ENCODE results near the gene TXN2. TPM values are rescaled to one million over a fixed set of nuclear protein-coding genes. Genes with fewer than 3 reads are reported as not detected.
A peak's percentile ranks its signal among the peaks of the same experiment; 100 is the strongest.

Gene TXN2
- total and polyA plus RNA-seq, 2 of the 4 experiments (the other 2 are of a cell fraction): 49.6 to 166 TPM

DNA sequence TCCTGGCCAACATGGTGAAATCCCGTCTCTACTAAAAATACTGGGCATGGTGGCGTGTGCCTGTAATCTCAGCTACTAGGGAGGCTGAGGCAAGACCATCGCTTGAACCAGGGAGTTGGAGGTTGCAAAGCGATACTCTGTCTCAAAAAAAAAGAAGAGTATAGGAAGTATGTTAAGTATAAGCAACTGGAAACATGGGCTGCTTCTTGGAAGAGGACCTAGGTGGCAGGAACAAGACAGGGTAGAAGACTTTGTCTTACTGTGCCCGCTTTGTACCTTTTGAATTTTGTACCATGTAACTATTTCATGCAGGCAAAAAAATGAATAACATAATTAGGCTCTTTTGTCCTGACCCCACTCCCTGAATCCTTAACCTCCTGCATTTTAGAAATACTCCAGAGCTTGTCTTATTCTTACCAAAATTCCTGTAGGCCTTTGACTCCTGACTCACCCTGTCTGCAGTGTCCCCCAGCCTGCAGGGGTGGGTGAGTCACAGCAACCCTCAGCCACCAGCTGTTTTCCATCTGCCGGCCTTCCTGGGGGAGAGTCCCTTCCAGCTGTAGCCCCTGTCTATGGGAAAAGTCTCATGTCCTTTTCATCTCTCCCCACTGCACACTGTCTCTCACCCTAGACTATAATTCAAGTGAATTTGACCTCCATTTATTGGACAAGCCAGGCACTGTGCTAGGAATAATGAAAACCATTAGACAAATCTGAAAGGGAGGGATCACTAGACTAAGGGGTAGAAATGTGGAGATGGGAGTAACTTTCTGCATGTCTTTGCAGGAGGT lies 41.8 kb downstream of the TXN2 start (continued):
- peak; percentile 78 for TF ChIP-seq RCOR1 (IDR thresholded peaks at IDR 0.05; ENCODE audit: insufficient replicate concordance, low read length)
- peak; percentile 100 for TF ChIP-seq FOS (IDR thresholded peaks at IDR 0.05; ENCODE audit: low read depth, low read length)

- ChIA-PET CTCF (no interaction called here), POLR2A (ENCODE audit: unreplicated experiment) (no interaction called here)
- no peak overlapping the region for H3K23ac ChIP-seq (ENCODE audit: low read depth, low read length)
- no peak overlapping the region for H3K56ac ChIP-seq (ENCODE audit: extremely low read depth, insufficient read depth, low read length)
- peaks cover 6% of the 10 kb centered on the region for H3K9me1 ChIP-seq (ENCODE audit: insufficient read depth, low read length)
- no peak overlapping the region for H3K27ac ChIP-seq (ENCODE audit: insufficient read depth, low read length)
- 87% methylated on average over 5 of the region's 16 CpGs; no CpG with 5 or more reads in 1 of the 2 experiments for WGBS, 2 experiments (ENCODE audit: extremely low coverage in 2 of 2, insufficient read length in 1 of 2)
- H4K20me1 ChIP-seq (ENCODE audit: insufficient read depth, low read length): no peaks in the 10 kb centered on the region; the same call in 1 of the 2 replicates
- no peaks in the 10 kb centered on the region for H3K27me3 ChIP-seq (ENCODE audit: control insufficient read depth, insufficient read depth, low read length)
- H2AFZ ChIP-seq (replicated peaks; ENCODE audit: low read length, poor library complexity): peak overlapping the region; percentile 47
- no peak overlapping the region; the same call in 1 of the 2 replicates for H3K18ac ChIP-seq (ENCODE audit: low read depth, low read length)
- intact Hi-C loops (cut with micrococcal nuclease) (no loop called here), in situ Hi-C loops (cut with MboI; ENCODE audit: low sequenced_read_pairs) (no loop called here), dilution Hi-C loops (cut with HindIII; ENCODE audit: low sequenced_read_pairs, unreplicated experiment) (no loop called here)
- H4K91ac ChIP-seq (ENCODE audit: insufficient read depth, low read depth, low read length): peak overlapping the region; percentile 39
- DNase-seq: no peak
- H2BK120ac ChIP-seq (ENCODE audit: low read depth, low read length): peak overlapping the region; percentile 38; the same call in 1 of the 2 replicates
- no peaks in the 10 kb centered on the region for H3K36me3 ChIP-seq (ENCODE audit: control insufficient read depth, insufficient read depth, low read length)
- ATAC-seq (ENCODE audit: low read depth): no peak
- H2BK15ac ChIP-seq (ENCODE audit: low read depth, low read length): peak overlapping the region; percentile 54; the same call in 2 of the 3 replicates
- H2AK9ac ChIP-seq (replicated peaks; ENCODE audit: low read depth, low read length, poor library complexity): peak overlapping the region; percentile 60
- H2BK20ac ChIP-seq (ENCODE audit: low read depth, low read length): peak overlapping the region; percentile 21; the same call in 1 of the 2 replicates
- H4K5ac ChIP-seq (ENCODE audit: low read depth, low read length): no peak overlapping the region
- no TSS peak for BruUV-seq (replicated peaks)
- no peak overlapping the region for H3K4me2 ChIP-seq (ENCODE audit: low read depth, low read length)
- no peak overlapping the region for H4K8ac ChIP-seq (ENCODE audit: low read depth in 2 of 2, low read length in 2 of 2)
- no peak overlapping the region for H2BK5ac ChIP-seq (ENCODE audit: low read depth, low read length, poor library complexity, severe bottlenecking)
- TF ChIP-seq CHD1 (IDR thresholded peaks at IDR 0.05; ENCODE audit: low read depth, low read length) (no peak), MAFK (IDR thresholded peaks at IDR 0.05; ENCODE audit: low read depth, low read length) (no peak)
- H3K4me3 ChIP-seq (ENCODE audit: insufficient read depth, low read depth, low read length): no peak overlapping the region
- peaks cover 34% of the 10 kb centered on the region for H3K4me1 ChIP-seq (ENCODE audit: control insufficient read depth, insufficient read depth, low read length)
- H2AK5ac ChIP-seq (ENCODE audit: low read depth, low read length): peak overlapping the region; percentile 42
- H3K9me3 ChIP-seq (ENCODE audit: control insufficient read depth, insufficient read depth, low read length): no peaks in the 10 kb centered on the region
- peaks cover 0 to 19% of the 10 kb centered on the region in 2 experiments; a peak in 2 of 4 replicates for H3K79me1 ChIP-seq (ENCODE audit: low read depth in 1 of 2, low read length in 2 of 2)
- H3K4ac ChIP-seq (ENCODE audit: low read depth, low read length): peak overlapping the region; percentile 19
- H3K9ac ChIP-seq (ENCODE audit: low read depth, low read length): no peak overlapping the region
- H3K14ac ChIP-seq (replicated peaks; ENCODE audit: low read depth, low read length): peak overlapping the region; percentile 62; the same call in 1 of the 2 replicates
Observed at GRCh38 chr22:36435516-36436415, 45.7 kb downstream of the TXN2 start.

Data from IMR-90 (cell line).